Measurements from ENCODE around the gene RFLNA. TPM values are rescaled to one million over a fixed set of nuclear protein-coding genes. Genes with fewer than 3 reads are reported as not detected.
A peak's percentile ranks its signal among the peaks of the same experiment; 100 is the strongest.

RFLNA gene
- total RNA-seq, 1 donor from 2014 or later: 36.9 TPM

GRCh38 chr12:124323771-124324530, 29.1 kb downstream of the RFLNA start:
- H3K27me3 Mint-ChIP-seq (ENCODE audit: unreplicated experiment): peaks cover 23% of the 10 kb centered on the region
- H3K4me1 Mint-ChIP-seq (ENCODE audit: low read depth, unreplicated experiment): peaks cover 14% of the 10 kb centered on the region
- peak overlapping the region; percentile 77 for H3K27ac Mint-ChIP-seq (ENCODE audit: unreplicated experiment)
- peaks cover 24% of the 10 kb centered on the region for H3K9me3 Mint-ChIP-seq (ENCODE audit: unreplicated experiment)
- no peak overlapping the region for H3K4me3 Mint-ChIP-seq (ENCODE audit: unreplicated experiment)
- H3K36me3 Mint-ChIP-seq (ENCODE audit: unreplicated experiment): peaks cover 18% of the 10 kb centered on the region
- DNase-seq: no peak
- TF ChIP-seq, protein P1, sequence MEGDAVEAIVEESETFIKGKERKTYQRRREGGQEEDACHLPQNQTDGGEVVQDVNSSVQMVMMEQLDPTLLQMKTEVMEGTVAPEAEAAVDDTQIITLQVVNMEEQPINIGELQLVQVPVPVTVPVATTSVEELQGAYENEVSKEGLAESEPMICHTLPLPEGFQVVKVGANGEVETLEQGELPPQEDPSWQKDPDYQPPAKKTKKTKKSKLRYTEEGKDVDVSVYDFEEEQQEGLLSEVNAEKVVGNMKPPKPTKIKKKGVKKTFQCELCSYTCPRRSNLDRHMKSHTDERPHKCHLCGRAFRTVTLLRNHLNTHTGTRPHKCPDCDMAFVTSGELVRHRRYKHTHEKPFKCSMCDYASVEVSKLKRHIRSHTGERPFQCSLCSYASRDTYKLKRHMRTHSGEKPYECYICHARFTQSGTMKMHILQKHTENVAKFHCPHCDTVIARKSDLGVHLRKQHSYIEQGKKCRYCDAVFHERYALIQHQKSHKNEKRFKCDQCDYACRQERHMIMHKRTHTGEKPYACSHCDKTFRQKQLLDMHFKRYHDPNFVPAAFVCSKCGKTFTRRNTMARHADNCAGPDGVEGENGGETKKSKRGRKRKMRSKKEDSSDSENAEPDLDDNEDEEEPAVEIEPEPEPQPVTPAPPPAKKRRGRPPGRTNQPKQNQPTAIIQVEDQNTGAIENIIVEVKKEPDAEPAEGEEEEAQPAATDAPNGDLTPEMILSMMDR (IDR thresholded peaks at IDR 0.05; ENCODE audit: partially characterized antibody, unreplicated experiment): no peak

DNA sequence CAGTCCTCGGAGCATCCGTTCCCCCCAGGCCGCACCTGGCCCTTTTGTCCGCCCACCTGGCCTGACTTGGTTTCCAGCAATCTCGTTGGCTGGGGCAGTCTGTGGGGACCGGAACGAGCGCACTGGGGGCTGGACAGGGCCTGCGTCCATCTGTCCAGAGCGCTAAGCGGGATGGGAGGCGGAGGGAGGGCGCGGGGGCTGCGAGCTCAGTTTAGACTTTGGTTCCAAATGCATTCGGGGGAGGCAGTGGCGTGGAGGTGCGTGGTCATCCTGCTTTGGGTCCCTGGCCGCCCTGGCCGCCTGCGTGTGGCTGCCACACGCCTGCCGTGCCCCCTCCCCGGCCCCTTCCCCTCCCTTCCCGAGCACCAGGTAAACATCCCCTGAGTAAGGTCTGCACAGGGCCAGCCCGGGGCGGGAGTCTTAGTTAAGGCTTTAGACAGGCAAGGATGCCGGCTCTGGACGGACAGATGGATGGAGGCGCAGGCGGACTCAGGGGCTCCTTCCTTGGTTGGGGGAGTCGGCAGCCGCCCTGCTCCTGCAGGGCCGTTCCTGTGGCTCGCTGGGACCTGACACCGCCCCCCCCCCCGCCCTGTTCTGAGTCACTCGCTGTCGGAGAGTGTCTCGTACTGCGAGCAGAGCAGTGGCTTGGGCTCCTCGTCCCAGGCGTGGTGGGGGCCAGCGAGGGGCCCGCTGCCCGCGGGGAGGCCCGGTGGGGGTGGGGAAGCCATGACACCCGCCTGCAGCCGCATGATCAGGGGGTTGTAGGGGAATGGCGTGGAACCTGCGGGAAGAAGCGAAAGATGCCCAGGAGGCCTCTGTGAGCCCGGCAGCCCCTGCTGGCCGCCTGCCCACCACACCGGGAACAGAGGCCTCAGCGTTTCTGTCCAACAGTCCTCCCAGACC, 30.2 kb downstream of the RFLNA start:
- Mint-ChIP-seq H3K9me3 (ENCODE audit: unreplicated experiment) (peaks cover 30% of the 10 kb centered on the region), H3K36me3 (ENCODE audit: unreplicated experiment) (peaks cover 18% of the 10 kb centered on the region), H3K27me3 (ENCODE audit: unreplicated experiment) (peaks cover 19% of the 10 kb centered on the region), H3K4me1 (ENCODE audit: low read depth, unreplicated experiment) (peaks cover 18% of the 10 kb centered on the region), H3K27ac (ENCODE audit: unreplicated experiment) (peak overlapping the region; percentile 84), H3K4me3 (ENCODE audit: unreplicated experiment) (peak overlapping the region; percentile 38)
- TF ChIP-seq, protein P1 (IDR thresholded peaks at IDR 0.05; ENCODE audit: partially characterized antibody, unreplicated experiment): no peak
- DNase-seq: no peak

GRCh38 chr12:124326104-124326503, 31.2 kb downstream of the RFLNA start:
- H3K9me3 Mint-ChIP-seq (ENCODE audit: unreplicated experiment): peaks cover 30% of the 10 kb centered on the region
- DNase-seq: peak; percentile 75
- peaks cover 21% of the 10 kb centered on the region for H3K4me1 Mint-ChIP-seq (ENCODE audit: low read depth, unreplicated experiment)
- peaks cover 18% of the 10 kb centered on the region for H3K27me3 Mint-ChIP-seq (ENCODE audit: unreplicated experiment)
- no peak overlapping the region for H3K4me3 Mint-ChIP-seq (ENCODE audit: unreplicated experiment)
- H3K27ac Mint-ChIP-seq (ENCODE audit: unreplicated experiment): peak overlapping the region; percentile 84
- peaks cover 18% of the 10 kb centered on the region for H3K36me3 Mint-ChIP-seq (ENCODE audit: unreplicated experiment)
- TF ChIP-seq, protein P1 (IDR thresholded peaks at IDR 0.05; ENCODE audit: partially characterized antibody, unreplicated experiment): peak; percentile 50

GRCh38 chr12:124326871-124327270, 32.0 kb downstream of the RFLNA start:
- Mint-ChIP-seq H3K4me1 (ENCODE audit: low read depth, unreplicated experiment) (peaks cover 21% of the 10 kb centered on the region), H3K27ac (ENCODE audit: unreplicated experiment) (peak overlapping the region; percentile 90), H3K36me3 (ENCODE audit: unreplicated experiment) (peaks cover 18% of the 10 kb centered on the region), H3K27me3 (ENCODE audit: unreplicated experiment) (peaks cover 18% of the 10 kb centered on the region), H3K4me3 (ENCODE audit: unreplicated experiment) (no peak overlapping the region), H3K9me3 (ENCODE audit: unreplicated experiment) (peaks cover 30% of the 10 kb centered on the region)
- peak; percentile 74 for DNase-seq
- TF ChIP-seq, protein P1 (IDR thresholded peaks at IDR 0.05; ENCODE audit: partially characterized antibody, unreplicated experiment): no peak

Measured in glutamatergic neuron (in vitro differentiated cells).